CD14-positive monocyte (primary cell): ENCODE results near the gene SLC26A4. TPM values are rescaled to one million over a fixed set of nuclear protein-coding genes. Genes with fewer than 3 reads are reported as not detected.

Experiments used
- DNase-seq, 3 donors: peaks; one replicate each; pipeline ENCODE4 v3.0.0-alpha.2; 2011 to 2022
- H2AFZ ChIP-seq: 2 replicates; pipeline ENCODE4 v1.6.0; 2012; ENCODE audit warnings: mild to moderate bottlenecking, low read depth, low read length, inconsistent platforms; ENCODE audit not compliant: insufficient read depth, poor library complexity, severe bottlenecking
- H3K27ac ChIP-seq, 2 donors: 1 replicate in 1 of 2; 2 replicates in 1 of 2; pipeline ENCODE4 v1.5.1; 2012 to 2013; ENCODE audit warnings: low read length in 2 of 2, control low read depth in 1 of 2, inconsistent platforms in 1 of 2, low read depth in 1 of 2, mild to moderate bottlenecking in 1 of 2
- H3K27me3 ChIP-seq, 2 donors: one replicate each; pipeline versions ENCODE4 v1.6.0 to v1.6.1; 2011 to 2013; ENCODE audit warnings: low read length in 2 of 2; ENCODE audit not compliant: control insufficient read depth in 2 of 2, insufficient read depth in 2 of 2
- H3K36me3 ChIP-seq, 2 donors: replicated peaks in 1 of 2; 1 replicate in 1 of 2; 2 replicates in 1 of 2; pipeline versions ENCODE4 v1.5.1 to v1.6.1; 2012 to 2013; ENCODE audit warnings: low read length in 2 of 2, control low read depth in 1 of 2, inconsistent platforms in 1 of 2, mild to moderate bottlenecking in 1 of 2; ENCODE audit not compliant: insufficient read depth in 2 of 2, control insufficient read depth in 1 of 2
- H3K4me1 ChIP-seq, 2 donors: 1 replicate in 1 of 2; 2 replicates in 1 of 2; pipeline versions ENCODE4 v1.5.1 to v1.6.1; 2012 to 2013; ENCODE audit warnings: low read length in 2 of 2, control low read depth in 1 of 2, inconsistent platforms in 1 of 2, mild to moderate bottlenecking in 1 of 2, moderate library complexity in 1 of 2; ENCODE audit not compliant: insufficient read depth in 2 of 2, control insufficient read depth in 1 of 2
- H3K4me2 ChIP-seq: replicated peaks from 2 replicates; pipeline ENCODE3; 2012; ENCODE audit warnings: low read length, moderate library complexity, mild to moderate bottlenecking; ENCODE audit not compliant: poor library complexity, severe bottlenecking; ENCODE audit errors: extremely low read depth
- H3K4me3 ChIP-seq, 3 experiments: fragments of 200-600 bp in 1 of 3; sonication (generic) in 1 of 3; replicated peaks in 1 of 3; 1 replicate in 2 of 3; 2 replicates in 1 of 3; pipeline ENCODE4 v1.5.1; 2011 to 2013; ENCODE audit warnings: low read length in 3 of 3, mild to moderate bottlenecking in 3 of 3, control low read depth in 2 of 3, low read depth in 2 of 3, inconsistent platforms in 1 of 3, moderate library complexity in 1 of 3
- H3K79me2 ChIP-seq: 2 replicates; pipeline ENCODE4 v1.6.0; 2012; ENCODE audit warnings: mild to moderate bottlenecking, control low read depth, inconsistent platforms, low read length, moderate library complexity; ENCODE audit not compliant: insufficient read depth
- H3K9ac ChIP-seq: 2 replicates; pipeline ENCODE4 v1.6.0; 2017; ENCODE audit warnings: low read length, mild to moderate bottlenecking; ENCODE audit not compliant: insufficient read depth, poor library complexity, severe bottlenecking
- H3K9me3 ChIP-seq, 2 donors: replicated peaks in 1 of 2; 1 replicate in 1 of 2; 2 replicates in 1 of 2; pipeline versions ENCODE4 v1.5.1 to v1.6.1; 2012 to 2013; ENCODE audit warnings: low read length in 2 of 2, control low read depth in 1 of 2; ENCODE audit not compliant: control insufficient read depth in 1 of 2, insufficient read depth in 1 of 2
- H4K20me1 ChIP-seq: 2 replicates; pipeline ENCODE4 v1.6.0; 2012; ENCODE audit warnings: mild to moderate bottlenecking, low read length, control low read depth, moderate library complexity; ENCODE audit not compliant: insufficient read depth
- H3K27ac Mint-ChIP-seq, 7 donors: one replicate each; pipeline ENCODE4 v1.8.0; 2020; ENCODE audit warnings: mild to moderate bottlenecking in 7 of 7, mixed read lengths in 7 of 7, moderate library complexity in 6 of 7, inconsistent platforms in 2 of 7
- H3K27me3 Mint-ChIP-seq, 3 donors: one replicate each; pipeline ENCODE4 v1.8.0; 2021 to 2022; ENCODE audit warnings: low read depth in 3 of 3, mild to moderate bottlenecking in 3 of 3, mixed read lengths in 3 of 3, moderate library complexity in 3 of 3, inconsistent platforms in 1 of 3
- H3K36me3 Mint-ChIP-seq, 2 donors: one replicate each; pipeline ENCODE4 v1.8.0; 2020; ENCODE audit warnings: mixed read lengths in 2 of 2, inconsistent platforms in 1 of 2, mild to moderate bottlenecking in 1 of 2
- H3K4me1 Mint-ChIP-seq: one replicate; pipeline ENCODE4 v1.8.0; 2020; ENCODE audit warnings: mild to moderate bottlenecking, mixed read lengths
- H3K4me3 Mint-ChIP-seq, 2 donors: one replicate each; pipeline ENCODE4 v1.8.0; 2020; ENCODE audit warnings: mild to moderate bottlenecking in 2 of 2, mixed read lengths in 2 of 2, moderate library complexity in 1 of 2
- H3K9me3 Mint-ChIP-seq, 7 donors: one replicate each; pipeline ENCODE4 v1.8.0; 2020 to 2022; ENCODE audit warnings: mixed read lengths in 7 of 7, mild to moderate bottlenecking in 6 of 7, moderate library complexity in 6 of 7, inconsistent platforms in 2 of 7
- WGBS: methylation state at CpG from one replicate; pipeline ENCODE4 v1.1.5; 2013; ENCODE audit warnings: missing lambda C conversion rate; ENCODE audit not compliant: insufficient coverage; 5-methylcytosine and 5-hydroxymethylcytosine counted together
- intact Hi-C, 2 donors: fragments of 100-400 bp; cut with micrococcal nuclease; formaldehyde crosslinking; loops; one replicate each; pipeline versions ENCODE4 v1.15.0 to v1.15.1; 2023
- polyA plus RNA-seq, 3 donors: library from polyadenylated mRNA; depleted of rRNA in 1 of 3; unstranded in 2 of 3; stranded (reverse) in 1 of 3; fragments of 300-500 nt in 2 of 3; fragments of >200 nt in 1 of 3; fragmentation: Illumina TruSeq in 2 of 3; gene quantifications; 1 replicate in 2 of 3; 2 replicates in 1 of 3; pipeline ENCODE4 v1.2.3, GENCODE V29; 2012 to 2021
- TF ChIP-seq, protein P1 (sequence below): fragments of 200-600 bp; IDR thresholded peaks from one replicate; pipeline ENCODE4 v1.8.0; 2022; ENCODE audit warnings: antibody characterized with exemption, mild to moderate bottlenecking

Gene SLC26A4
- polyA plus RNA-seq, 3 donors: 0.10 to 0.12 TPM; not detected in 1

DNA sequence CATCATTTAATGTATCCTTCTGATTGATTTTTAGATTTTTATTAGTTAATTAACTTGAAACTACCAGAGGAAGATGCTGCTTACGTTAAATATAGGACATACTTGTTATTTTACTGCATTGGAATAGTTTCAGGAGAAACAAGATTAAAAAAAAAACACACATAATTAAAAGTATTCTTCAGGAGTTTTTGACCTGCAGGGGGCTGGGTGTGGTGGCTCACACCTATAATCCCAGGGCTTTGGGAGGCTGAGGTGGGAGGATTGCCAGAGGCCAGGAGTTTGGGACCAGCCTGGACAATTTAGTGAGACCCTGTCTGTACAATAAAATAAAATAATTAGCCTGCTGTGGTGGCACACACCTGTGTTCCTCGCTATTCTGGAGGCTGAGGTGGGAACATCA is 94.0 kb downstream of the SLC26A4 start:
- H3K9ac ChIP-seq: no peak overlapping the region
- H3K4me3 ChIP-seq: no peak overlapping the region
- Mint-ChIP-seq H3K9me3 (no peaks in the 10 kb centered on the region), H3K27ac (peak overlapping the region in 1 of 7 donors; percentile 81), H3K4me3 (no peak overlapping the region), H3K27me3 (no peaks in the 10 kb centered on the region), H3K36me3 (peaks cover 71 to 93% of the 10 kb centered on the region in 2 donors), H3K4me1 (no peaks in the 10 kb centered on the region)
- H3K9me3 ChIP-seq: no peaks in the 10 kb centered on the region
- peaks cover 90 to 99% of the 10 kb centered on the region in 2 donors for H3K36me3 ChIP-seq
- 100% methylated on average over 1 of the region's 2 CpGs for WGBS
- peaks cover 48% of the 10 kb centered on the region for H4K20me1 ChIP-seq
- no peaks in the 10 kb centered on the region for H3K27me3 ChIP-seq
- intact Hi-C loops: no loop called here
- H3K27ac ChIP-seq: no peak overlapping the region
- H3K4me2 ChIP-seq: no peak overlapping the region
- no peak overlapping the region for H2AFZ ChIP-seq
- no peak for DNase-seq
- H3K4me1 ChIP-seq: no peaks in the 10 kb centered on the region
- TF ChIP-seq, protein P1, sequence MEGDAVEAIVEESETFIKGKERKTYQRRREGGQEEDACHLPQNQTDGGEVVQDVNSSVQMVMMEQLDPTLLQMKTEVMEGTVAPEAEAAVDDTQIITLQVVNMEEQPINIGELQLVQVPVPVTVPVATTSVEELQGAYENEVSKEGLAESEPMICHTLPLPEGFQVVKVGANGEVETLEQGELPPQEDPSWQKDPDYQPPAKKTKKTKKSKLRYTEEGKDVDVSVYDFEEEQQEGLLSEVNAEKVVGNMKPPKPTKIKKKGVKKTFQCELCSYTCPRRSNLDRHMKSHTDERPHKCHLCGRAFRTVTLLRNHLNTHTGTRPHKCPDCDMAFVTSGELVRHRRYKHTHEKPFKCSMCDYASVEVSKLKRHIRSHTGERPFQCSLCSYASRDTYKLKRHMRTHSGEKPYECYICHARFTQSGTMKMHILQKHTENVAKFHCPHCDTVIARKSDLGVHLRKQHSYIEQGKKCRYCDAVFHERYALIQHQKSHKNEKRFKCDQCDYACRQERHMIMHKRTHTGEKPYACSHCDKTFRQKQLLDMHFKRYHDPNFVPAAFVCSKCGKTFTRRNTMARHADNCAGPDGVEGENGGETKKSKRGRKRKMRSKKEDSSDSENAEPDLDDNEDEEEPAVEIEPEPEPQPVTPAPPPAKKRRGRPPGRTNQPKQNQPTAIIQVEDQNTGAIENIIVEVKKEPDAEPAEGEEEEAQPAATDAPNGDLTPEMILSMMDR: no peak
- H3K79me2 ChIP-seq: peaks cover 22% of the 10 kb centered on the region

DNA sequence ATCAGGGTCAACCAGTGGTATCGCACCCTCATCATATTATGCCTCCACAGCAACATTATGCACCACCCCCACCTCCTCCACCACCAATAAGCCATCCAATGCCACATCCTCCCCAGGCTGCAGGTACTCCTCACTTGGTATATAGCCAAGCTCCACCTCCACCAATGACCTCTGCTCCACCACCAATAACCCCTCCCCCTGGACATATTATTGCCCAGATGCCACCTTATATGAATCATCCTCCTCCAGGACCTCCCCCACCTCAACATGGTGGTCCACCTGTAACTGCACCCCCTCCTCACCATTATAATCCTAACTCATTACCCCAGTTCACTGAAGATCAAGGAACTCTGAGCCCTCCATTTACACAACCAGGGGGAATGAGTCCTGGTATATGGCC is 98.0 kb downstream of the SLC26A4 start:
- TF ChIP-seq, protein P1: no peak
- H3K79me2 ChIP-seq: no peaks in the 10 kb centered on the region
- H3K4me2 ChIP-seq: no peak overlapping the region
- 100% methylated on average over 1 of the region's 1 CpG for WGBS
- no peaks in the 10 kb centered on the region for H3K4me1 Mint-ChIP-seq
- no peaks in the 10 kb centered on the region for H3K27me3 ChIP-seq
- H3K9me3 ChIP-seq: no peaks in the 10 kb centered on the region
- no peak overlapping the region for H3K9ac ChIP-seq
- no peak overlapping the region for H3K4me3 ChIP-seq
- no peak for DNase-seq
- H3K4me1 ChIP-seq: no peaks in the 10 kb centered on the region
- H4K20me1 ChIP-seq: peaks cover 13% of the 10 kb centered on the region
- H2AFZ ChIP-seq: no peak overlapping the region
- no peak overlapping the region for H3K27ac ChIP-seq
- intact Hi-C loops: no loop called here
- H3K4me3 Mint-ChIP-seq: no peak overlapping the region
- H3K36me3 ChIP-seq: peaks cover 68 to 77% of the 10 kb centered on the region in 2 donors
- H3K9me3 Mint-ChIP-seq: no peaks in the 10 kb centered on the region
- H3K27ac Mint-ChIP-seq: peak overlapping the region in 3 of 7 donors; percentile 5 to 57 (median 10)
- peaks cover 59 to 67% of the 10 kb centered on the region in 2 donors for H3K36me3 Mint-ChIP-seq
- H3K27me3 Mint-ChIP-seq: no peaks in the 10 kb centered on the region
